A549 (cell line): Measurements from ENCODE around the gene PTX4.

Source experiments
- CBX2 ChIP-seq: fragments of 200-600 bp; sonication (generic); IDR thresholded peaks from 2 replicates; pipeline ENCODE4 v1.6.1; 2016; ENCODE audit warnings: low read depth, mild to moderate bottlenecking, borderline replicate concordance
- CHD2 ChIP-seq: fragments of 150-350 bp; IDR thresholded peaks from 2 replicates; pipeline ENCODE4 v1.6.1; 2014; ENCODE audit warnings: low read length; ENCODE audit not compliant: partially characterized antibody
- ESRRA ChIP-seq: fragments of 150-350 bp; IDR thresholded peaks from 2 replicates; pipeline ENCODE4 v1.6.1; 2014; ENCODE audit warnings: mild to moderate bottlenecking, low read length, borderline replicate concordance
- HMGXB4 ChIP-seq: fragments of 250-450 bp; sonication (Bioruptor Pico); IDR thresholded peaks from 2 replicates; pipeline ENCODE4 v1.5.0; 2021; ENCODE audit warnings: mild to moderate bottlenecking, moderate library complexity, borderline replicate concordance
- JUNB ChIP-seq: fragments of >200 bp; sonication (Bioruptor Twin); formaldehyde crosslinking; IDR thresholded peaks from 2 replicates; pipeline ENCODE4 v1.6.1; 2016
- POLR2A ChIP-seq: IDR thresholded peaks from 2 replicates; pipeline ENCODE4 v1.6.1; 2012; ENCODE audit warnings: mild to moderate bottlenecking, low read length
- RARB ChIP-seq: fragments of 250-450 bp; sonication (Bioruptor Pico); IDR thresholded peaks from 2 replicates; pipeline ENCODE4 v1.8.0; 2021; ENCODE audit warnings: mild to moderate bottlenecking, moderate library complexity
- TF ChIP-seq, protein P1 (sequence below): fragments of >200 bp; sonication (Bioruptor Twin); formaldehyde crosslinking; IDR thresholded peaks from 3 replicates; pipeline ENCODE4 v1.5.1; 2016
- TF ChIP-seq, protein P2 (sequence below): fragments of 450-650 bp; IDR thresholded peaks from 2 replicates; pipeline ENCODE4 v1.6.1; 2014; ENCODE audit warnings: antibody characterized with exemption

DNA sequence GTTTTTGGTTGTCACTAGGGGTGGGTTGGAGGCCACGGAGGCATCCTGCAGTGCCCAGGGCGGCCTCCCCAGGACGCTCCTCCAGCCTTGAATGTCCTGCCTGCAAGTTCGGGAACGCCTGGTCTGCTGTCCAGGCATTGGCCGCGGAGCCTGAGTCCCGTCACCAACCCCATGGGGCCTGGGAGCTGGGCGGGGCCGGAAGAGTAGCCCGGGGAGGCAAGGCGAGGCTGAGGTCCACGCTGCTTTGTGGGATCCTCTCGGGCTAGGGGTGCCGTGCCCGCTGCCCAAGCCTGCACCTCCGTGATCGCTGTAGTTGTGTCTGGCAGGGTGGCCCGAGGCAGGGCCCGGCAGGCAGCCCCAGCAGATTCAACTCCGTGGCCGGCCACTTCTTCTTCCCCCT, 17.2 kb upstream of the PTX4 start:
- TF ChIP-seq JUNB (no peak), CBX2 (no peak), CHD2 (no peak), ESRRA (no peak), POLR2A (no peak), RARB (CRISPR knock-in tag) (no peak), HMGXB4 (CRISPR knock-in tag) (no peak)
- TF ChIP-seq, protein P1, sequence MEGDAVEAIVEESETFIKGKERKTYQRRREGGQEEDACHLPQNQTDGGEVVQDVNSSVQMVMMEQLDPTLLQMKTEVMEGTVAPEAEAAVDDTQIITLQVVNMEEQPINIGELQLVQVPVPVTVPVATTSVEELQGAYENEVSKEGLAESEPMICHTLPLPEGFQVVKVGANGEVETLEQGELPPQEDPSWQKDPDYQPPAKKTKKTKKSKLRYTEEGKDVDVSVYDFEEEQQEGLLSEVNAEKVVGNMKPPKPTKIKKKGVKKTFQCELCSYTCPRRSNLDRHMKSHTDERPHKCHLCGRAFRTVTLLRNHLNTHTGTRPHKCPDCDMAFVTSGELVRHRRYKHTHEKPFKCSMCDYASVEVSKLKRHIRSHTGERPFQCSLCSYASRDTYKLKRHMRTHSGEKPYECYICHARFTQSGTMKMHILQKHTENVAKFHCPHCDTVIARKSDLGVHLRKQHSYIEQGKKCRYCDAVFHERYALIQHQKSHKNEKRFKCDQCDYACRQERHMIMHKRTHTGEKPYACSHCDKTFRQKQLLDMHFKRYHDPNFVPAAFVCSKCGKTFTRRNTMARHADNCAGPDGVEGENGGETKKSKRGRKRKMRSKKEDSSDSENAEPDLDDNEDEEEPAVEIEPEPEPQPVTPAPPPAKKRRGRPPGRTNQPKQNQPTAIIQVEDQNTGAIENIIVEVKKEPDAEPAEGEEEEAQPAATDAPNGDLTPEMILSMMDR = no peak
- TF ChIP-seq, protein P2, sequence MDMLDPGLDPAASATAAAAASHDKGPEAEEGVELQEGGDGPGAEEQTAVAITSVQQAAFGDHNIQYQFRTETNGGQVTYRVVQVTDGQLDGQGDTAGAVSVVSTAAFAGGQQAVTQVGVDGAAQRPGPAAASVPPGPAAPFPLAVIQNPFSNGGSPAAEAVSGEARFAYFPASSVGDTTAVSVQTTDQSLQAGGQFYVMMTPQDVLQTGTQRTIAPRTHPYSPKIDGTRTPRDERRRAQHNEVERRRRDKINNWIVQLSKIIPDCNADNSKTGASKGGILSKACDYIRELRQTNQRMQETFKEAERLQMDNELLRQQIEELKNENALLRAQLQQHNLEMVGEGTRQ = no peak
